Measurements from ENCODE around the gene POLE. TPM values are rescaled to one million over a fixed set of nuclear protein-coding genes. Genes with fewer than 3 reads are reported as not detected.

Gene POLE
- total RNA-seq, 1 experiment from 2014 or later: 144 TPM

DNA sequence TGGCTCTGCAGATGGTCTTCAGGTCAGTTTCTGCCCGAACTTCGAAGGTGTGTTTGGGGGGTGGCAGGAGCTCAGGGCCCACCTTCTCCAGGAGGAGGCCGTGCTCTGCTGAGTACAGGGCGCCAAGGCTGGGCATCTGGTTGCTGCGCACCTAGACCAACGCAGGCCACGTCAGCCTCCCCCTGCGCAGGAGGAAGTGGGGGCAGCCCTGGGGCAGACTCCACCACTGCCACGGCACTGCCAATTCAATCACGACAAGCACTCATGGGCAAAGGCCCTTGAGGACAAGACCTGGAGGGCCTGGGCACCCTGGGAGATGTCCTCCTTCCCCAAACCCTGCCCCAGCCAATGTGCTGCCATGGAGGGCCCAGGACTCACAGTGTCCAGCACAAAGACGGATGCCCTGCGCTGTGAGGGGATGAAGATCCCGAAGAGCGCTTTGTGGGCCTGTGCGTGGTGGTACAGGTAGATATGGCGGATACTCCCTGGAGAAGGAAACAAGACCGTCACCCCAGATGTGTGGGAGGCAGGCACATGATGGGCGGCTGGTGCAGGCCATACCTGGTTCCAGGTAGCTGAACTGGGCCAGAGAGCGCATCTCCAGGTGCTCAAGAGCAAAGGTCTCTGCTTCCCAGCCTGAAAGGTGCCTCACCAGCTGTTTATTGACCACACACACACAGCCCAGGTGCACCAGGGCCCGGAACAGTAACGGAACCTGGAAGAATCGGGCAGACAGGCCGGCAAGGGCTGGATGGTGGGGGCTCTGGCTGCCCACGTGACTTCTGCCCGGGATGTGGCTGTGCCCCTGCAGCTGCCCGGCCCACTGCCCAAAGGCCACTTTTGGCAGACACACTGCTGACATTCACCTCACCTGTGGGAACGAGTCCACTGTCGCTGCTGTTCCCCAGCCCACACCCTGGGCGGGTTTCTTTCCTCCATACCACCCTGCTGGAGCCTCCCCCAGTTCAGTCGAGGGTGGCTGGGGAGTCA lies 44.0 kb downstream of the POLE start:
- CTCF ChIA-PET: no interaction called here
- Mint-ChIP-seq H3K27ac (no peak overlapping the region), H3K36me3 (peaks cover 57% of the 10 kb centered on the region), H3K4me3 (no peak overlapping the region), H3K27me3 (ENCODE audit: low read depth) (no peaks in the 10 kb centered on the region), H3K4me1 (no peaks in the 10 kb centered on the region), H3K9me3 (no peaks in the 10 kb centered on the region)
- TF ChIP-seq SMAD4 (CRISPR knock-in tag; IDR thresholded peaks at IDR 0.05) (no peak), NFATC4 (CRISPR knock-in tag; IDR thresholded peaks at IDR 0.05) (no peak), TEAD4 (CRISPR knock-in tag; IDR thresholded peaks at IDR 0.05) (no peak), HMGA2 (CRISPR knock-in tag; IDR thresholded peaks at IDR 0.05) (no peak), FOXJ3 (CRISPR knock-in tag; IDR thresholded peaks at IDR 0.05; ENCODE audit: borderline replicate concordance) (no peak), ZNF281 (CRISPR knock-in tag; IDR thresholded peaks at IDR 0.05) (no peak), RORB (CRISPR knock-in tag; IDR thresholded peaks at IDR 0.05) (no peak), JUN (CRISPR knock-in tag; IDR thresholded peaks at IDR 0.05) (no peak), ZNF121 (CRISPR knock-in tag; IDR thresholded peaks at IDR 0.05) (no peak), ZNF263 (CRISPR knock-in tag; IDR thresholded peaks at IDR 0.05; ENCODE audit: low read depth) (no peak), USF2 (CRISPR knock-in tag; IDR thresholded peaks at IDR 0.05) (no peak)
- TF ChIP-seq, protein P1, sequence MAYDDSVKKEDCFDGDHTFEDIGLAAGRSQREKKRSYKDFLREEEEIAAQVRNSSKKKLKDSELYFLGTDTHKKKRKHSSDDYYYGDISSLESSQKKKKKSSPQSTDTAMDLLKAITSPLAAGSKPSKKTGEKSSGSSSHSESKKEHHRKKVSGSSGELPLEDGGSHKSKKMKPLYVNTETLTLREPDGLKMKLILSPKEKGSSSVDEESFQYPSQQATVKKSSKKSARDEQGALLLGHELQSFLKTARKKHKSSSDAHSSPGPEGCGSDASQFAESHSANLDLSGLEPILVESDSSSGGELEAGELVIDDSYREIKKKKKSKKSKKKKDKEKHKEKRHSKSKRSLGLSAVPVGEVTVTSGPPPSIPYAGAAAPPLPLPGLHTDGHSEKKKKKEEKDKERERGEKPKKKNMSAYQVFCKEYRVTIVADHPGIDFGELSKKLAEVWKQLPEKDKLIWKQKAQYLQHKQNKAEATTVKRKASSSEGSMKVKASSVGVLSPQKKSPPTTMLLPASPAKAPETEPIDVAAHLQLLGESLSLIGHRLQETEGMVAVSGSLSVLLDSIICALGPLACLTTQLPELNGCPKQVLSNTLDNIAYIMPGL (CRISPR knock-in tag; IDR thresholded peaks at IDR 0.05): no peak
- TF ChIP-seq, protein P2, sequence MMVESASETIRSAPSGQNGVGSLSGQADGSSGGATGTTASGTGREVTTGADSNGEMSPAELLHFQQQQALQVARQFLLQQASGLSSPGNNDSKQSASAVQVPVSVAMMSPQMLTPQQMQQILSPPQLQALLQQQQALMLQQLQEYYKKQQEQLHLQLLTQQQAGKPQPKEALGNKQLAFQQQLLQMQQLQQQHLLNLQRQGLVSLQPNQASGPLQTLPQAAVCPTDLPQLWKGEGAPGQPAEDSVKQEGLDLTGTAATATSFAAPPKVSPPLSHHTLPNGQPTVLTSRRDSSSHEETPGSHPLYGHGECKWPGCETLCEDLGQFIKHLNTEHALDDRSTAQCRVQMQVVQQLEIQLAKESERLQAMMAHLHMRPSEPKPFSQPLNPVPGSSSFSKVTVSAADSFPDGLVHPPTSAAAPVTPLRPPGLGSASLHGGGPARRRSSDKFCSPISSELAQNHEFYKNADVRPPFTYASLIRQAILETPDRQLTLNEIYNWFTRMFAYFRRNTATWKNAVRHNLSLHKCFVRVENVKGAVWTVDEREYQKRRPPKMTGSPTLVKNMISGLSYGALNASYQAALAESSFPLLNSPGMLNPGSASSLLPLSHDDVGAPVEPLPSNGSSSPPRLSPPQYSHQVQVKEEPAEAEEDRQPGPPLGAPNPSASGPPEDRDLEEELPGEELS (CRISPR knock-in tag; IDR thresholded peaks at IDR 0.05): no peak
- TF ChIP-seq, protein P3, sequence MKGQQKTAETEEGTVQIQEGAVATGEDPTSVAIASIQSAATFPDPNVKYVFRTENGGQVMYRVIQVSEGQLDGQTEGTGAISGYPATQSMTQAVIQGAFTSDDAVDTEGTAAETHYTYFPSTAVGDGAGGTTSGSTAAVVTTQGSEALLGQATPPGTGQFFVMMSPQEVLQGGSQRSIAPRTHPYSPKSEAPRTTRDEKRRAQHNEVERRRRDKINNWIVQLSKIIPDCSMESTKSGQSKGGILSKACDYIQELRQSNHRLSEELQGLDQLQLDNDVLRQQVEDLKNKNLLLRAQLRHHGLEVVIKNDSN (CRISPR knock-in tag; IDR thresholded peaks at IDR 0.05): no peak
- ATAC-seq (no peak), DNase-seq (ENCODE audit: low spot score) (no peak)
- POLR2A ChIA-PET: interaction anchor here (0.6 kb wide), 1 partner anchor 14 kb away, joined by 3 read pairs; no protein-coding TSS in a partner anchor

- ATAC-seq: no peak
- Mint-ChIP-seq H3K27ac (no peak overlapping the region), H3K9me3 (no peaks in the 10 kb centered on the region), H3K27me3 (ENCODE audit: low read depth) (no peaks in the 10 kb centered on the region), H3K36me3 (peaks cover 58% of the 10 kb centered on the region), H3K4me3 (no peak overlapping the region), H3K4me1 (no peaks in the 10 kb centered on the region)
- CTCF ChIA-PET: no interaction called here
- POLR2A ChIA-PET: no interaction called here
- no peak for DNase-seq (ENCODE audit: low spot score)
- TF ChIP-seq STAT6 (CRISPR knock-in tag; conservative IDR thresholded peaks at IDR 0.05; ENCODE audit: low read depth): no peak
- TF ChIP-seq SMAD4 (CRISPR knock-in tag; IDR thresholded peaks at IDR 0.05): no peak
- TF ChIP-seq ZNF121 (CRISPR knock-in tag; IDR thresholded peaks at IDR 0.05): no peak
- TF ChIP-seq CREM (CRISPR knock-in tag; IDR thresholded peaks at IDR 0.05): no peak
- no peak for TF ChIP-seq GABPB1 (CRISPR knock-in tag; IDR thresholded peaks at IDR 0.05)
- TF ChIP-seq ZNF138 (CRISPR knock-in tag; conservative IDR thresholded peaks at IDR 0.05): no peak
These were observed 45.1 kb downstream of the POLE start for GRCh38 chr12:132641811-132642650.

Data from WTC11 (cell line).